HG03439 (cell line): ENCODE measurements around the gene UBE2M.

Source experiments
- ATAC-seq: cut with Tn5 transposase; IDR thresholded peaks from one replicate; pipeline ENCODE4 v1.9.1; 2021; ENCODE audit warnings: mild to moderate bottlenecking, moderate library complexity; ENCODE audit not compliant: unreplicated experiment

UBE2M gene

DNA sequence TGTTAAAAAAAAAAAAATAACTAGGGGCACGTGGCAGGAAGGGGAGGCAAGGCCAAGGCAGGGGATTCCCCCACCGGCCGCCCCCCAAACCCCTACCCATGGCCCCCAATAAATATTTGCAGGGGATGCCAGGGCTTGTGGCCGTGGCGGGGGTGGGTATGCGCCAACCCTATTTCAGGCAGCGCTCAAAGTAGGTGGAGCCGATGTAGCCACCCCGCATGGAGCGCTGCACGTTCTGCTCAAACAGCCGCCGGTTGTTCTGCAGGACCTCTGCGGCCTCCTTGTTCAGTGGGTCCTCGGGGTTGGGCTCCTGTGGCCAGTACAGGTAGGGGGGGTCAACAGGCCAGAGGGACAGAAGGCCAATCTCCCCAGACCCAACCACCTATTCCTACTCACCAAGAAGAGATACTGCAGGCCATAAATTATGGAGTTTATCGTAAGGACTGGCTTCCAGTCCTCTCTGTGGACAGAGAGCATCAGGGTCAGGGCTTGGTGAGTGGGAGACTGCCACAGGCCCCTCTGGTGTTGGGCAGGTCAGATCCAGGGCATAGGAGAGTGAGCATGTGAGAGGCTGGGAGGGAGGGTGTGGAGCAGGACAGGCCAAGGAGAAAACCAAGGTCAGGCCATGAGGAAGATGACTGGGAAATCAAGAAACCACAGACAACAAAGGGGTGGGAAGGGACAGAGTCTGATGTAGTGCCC lies 2.3 kb downstream of the UBE2M start:
- ATAC-seq, result no peak

GRCh38 chr19:58555369-58555885 lies 3.0 kb downstream of the UBE2M start:
- ATAC-seq, result no peak

- peak; percentile 34 for ATAC-seq
Measured at GRCh38 chr19:58554494-58555368, 3.7 kb downstream of the UBE2M start, which contains the start of gene CHMP2A. TSS of gene CHMP2A (minus strand) at chr19:58555105. CDS start at chr19:58554212, 893 bp downstream.

- no peak for ATAC-seq
Measured at GRCh38 chr19:58553799-58554493, 4.5 kb downstream of the UBE2M start.

- no peak for ATAC-seq
Measured at GRCh38 chr19:58552655-58553054, 5.8 kb downstream of the UBE2M start.

GRCh38 chr19:58551577-58552471 lies 6.6 kb downstream of the UBE2M start:
- no peak for ATAC-seq

DNA sequence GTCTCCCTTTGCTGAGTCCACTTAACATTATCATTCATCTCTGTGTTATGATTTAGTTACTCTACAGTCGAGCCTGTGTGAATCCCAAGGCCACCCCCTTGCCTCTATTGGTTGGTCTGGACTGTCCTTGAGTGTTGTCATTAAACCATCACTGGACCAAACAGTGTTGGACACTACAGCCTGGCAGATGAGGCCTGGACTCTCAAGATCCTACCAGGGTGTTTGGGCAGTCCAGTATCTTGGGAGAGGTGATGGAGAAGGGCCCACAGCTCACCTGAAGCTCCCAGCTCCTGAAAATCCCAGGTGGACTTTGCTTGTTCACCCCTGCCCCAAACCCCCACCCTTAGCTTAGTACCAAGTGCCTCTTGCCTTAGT lies 7.3 kb downstream of the UBE2M start:
- ATAC-seq, result no peak

- no peak for ATAC-seq
Measured at GRCh38 chr19:58550362-58551122, 7.9 kb downstream of the UBE2M start.

DNA sequence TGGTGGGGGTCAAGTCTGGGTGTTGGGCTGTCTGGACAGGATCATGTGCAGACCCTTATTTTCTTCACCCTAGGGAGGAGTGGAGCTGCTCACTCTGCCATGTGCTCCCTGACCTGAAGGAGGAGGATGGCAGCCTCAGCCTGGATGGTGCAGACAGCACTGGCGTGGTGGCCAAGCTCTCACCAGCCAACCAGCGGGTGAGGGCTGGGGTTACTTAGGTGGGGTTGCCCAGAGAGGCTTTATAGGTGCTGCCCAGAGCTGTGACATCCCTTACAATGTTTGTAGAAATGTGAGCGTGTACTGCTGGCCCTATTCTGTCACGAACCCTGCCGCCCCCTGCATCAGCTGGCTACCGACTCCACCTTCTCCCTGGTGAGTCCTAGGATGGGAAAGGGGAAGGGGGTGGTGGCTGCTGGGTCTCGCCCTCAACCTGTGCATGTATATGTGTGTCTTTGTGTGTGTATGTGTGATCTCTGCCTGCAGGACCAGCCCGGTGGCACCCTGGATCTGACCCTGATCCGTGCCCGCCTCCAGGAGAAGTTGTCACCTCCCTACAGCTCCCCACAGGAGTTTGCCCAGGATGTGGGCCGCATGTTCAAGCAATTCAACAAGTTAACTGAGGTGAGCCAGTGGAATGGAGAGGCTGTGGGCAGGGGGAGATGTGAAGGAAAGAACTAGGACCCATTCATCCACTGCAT lies 8.6 kb downstream of the UBE2M start:
- ATAC-seq, result no peak

DNA sequence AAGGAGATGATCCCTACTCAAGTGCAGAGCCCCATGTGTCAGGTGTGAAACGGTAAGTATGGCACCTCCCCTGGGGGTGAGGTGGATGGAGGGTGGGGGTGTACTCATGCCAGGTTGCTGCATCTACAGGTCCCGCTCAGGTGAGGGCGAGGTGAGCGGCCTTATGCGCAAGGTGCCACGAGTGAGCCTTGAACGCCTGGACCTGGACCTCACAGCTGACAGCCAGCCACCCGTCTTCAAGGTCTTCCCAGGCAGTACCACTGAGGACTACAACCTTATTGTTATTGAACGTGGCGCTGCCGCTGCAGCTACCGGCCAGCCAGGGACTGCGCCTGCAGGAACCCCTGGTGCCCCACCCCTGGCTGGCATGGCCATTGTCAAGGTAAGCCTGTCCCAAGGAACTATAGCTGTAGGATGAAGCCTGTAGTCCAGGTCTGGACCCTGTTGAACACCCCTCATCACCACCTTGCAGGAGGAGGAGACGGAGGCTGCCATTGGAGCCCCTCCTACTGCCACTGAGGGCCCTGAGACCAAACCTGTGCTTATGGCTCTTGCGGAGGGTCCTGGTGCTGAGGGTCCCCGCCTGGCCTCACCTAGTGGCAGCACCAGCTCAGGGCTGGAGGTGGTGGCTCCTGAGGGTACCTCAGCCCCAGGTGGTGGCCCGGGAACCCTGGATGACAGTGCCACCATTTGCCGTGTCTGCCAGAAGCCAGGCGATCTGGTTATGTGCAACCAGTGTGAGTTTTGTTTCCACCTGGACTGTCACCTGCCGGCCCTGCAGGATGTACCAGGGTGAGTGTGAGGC lies 9.3 kb downstream of the UBE2M start:
- ATAC-seq, result no peak

DNA sequence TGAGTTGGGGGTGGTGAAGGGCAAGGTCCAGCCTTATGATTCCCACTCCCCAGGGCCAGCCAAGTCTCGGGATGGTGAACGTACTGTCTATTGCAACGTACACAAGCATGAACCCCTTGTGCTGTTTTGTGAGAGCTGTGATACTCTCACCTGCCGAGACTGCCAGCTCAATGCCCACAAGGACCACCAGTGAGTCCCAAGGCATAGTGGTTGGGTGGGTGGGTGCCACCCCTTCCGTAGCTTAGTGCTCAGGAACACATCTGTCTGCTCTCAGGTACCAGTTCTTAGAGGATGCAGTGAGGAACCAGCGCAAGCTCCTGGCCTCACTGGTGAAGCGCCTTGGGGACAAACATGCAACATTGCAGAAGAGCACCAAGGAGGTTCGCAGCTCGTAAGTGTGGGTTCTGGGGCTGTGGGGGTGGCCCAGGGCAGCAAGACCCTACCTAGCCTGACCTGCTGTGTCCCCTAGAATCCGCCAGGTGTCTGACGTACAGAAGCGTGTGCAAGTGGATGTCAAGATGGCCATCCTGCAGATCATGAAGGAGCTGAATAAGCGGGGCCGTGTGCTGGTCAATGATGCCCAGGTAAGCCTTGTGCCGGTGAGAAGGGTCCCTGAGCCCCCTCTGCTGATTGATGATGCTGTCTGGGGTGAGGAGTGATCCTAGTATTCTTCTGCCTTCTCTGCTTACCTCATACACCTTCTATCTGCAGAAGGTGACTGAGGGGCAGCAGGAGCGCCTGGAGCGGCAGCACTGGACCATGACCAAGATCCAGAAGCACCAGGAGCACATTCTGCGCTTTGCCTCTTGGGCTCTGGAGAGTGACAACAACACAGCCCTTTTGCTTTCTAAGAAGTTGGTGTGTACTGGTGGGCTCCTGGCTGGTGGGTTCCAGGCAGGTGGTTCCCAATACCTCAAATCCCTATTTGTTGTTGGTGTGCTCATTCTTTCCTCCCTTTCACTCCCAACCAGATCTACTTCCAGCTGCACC lies 10.8 kb downstream of the UBE2M start:
- no peak for ATAC-seq

DNA sequence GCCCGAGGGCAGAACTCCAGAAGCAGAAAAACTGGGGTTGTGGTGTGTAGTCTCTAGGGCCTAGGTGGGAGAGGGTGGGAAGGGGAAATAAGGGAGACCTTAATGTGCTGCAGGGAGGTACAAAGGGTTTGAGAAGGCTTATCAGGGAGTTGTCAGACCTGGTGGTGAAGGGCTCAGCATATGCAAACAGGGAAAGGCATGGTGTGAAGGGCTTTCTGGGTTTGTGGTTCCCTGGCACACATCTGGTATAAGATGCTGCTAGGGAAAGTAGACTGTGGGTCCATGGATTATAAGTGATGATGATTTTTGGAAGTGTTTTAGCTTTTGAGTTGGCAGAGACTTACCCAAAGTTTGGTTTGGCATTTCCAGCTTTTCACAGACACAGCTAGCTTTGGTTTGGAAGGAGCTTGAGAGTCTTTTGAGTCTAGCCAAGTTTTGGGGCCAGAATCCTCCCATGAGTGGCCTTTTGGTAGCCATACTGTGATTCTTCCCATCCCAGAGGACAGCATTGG lies 12.3 kb downstream of the UBE2M start:
- ATAC-seq, result no peak

- ATAC-seq, result no peak
Measured at GRCh38 chr19:58545286-58546018, 13.0 kb downstream of the UBE2M start.

GRCh38 chr19:58544591-58545285 lies 13.7 kb downstream of the UBE2M start:
- peak; percentile 51 for ATAC-seq

GRCh38 chr19:58543826-58544590 lies 14.4 kb downstream of the UBE2M start, which contains the start of gene TRIM28:
TSS of gene TRIM28 (plus strand) at chr19:58544064. CDS start at chr19:58544758, 694 bp downstream.
- peak; percentile 81 for ATAC-seq
